HG02885 (cell line): Measurements from ENCODE around the gene SENP3.

Experiments used
- ATAC-seq: cut with Tn5 transposase; IDR thresholded peaks from one replicate; pipeline ENCODE4 v1.9.1; 2021; ENCODE audit warnings: mild to moderate bottlenecking; ENCODE audit not compliant: unreplicated experiment, poor library complexity

Gene SENP3

GRCh38 chr17:7555320-7555948 is 6.3 kb upstream of the SENP3 start:
- ATAC-seq: no peak

GRCh38 chr17:7556627-7557026 is 5.1 kb upstream of the SENP3 start:
- ATAC-seq: no peak

- ATAC-seq: no peak
These were observed 4.5 kb upstream of the SENP3 start for GRCh38 chr17:7557147-7557764.

GRCh38 chr17:7557775-7558543 is 3.8 kb upstream of the SENP3 start:
- no peak for ATAC-seq

GRCh38 chr17:7558544-7559319 is 3.0 kb upstream of the SENP3 start, which contains the start of gene TNFSF13:
Gene TNFSF13, plus strand, starts transcription at chr17:7558750. Its CDS starts 290 bp downstream, at chr17:7559040.
- ATAC-seq: no peak

- ATAC-seq: no peak
These were observed 2.2 kb upstream of the SENP3 start for GRCh38 chr17:7559320-7560171.

GRCh38 chr17:7560172-7561027 is 1.3 kb upstream of the SENP3 start:
- no peak for ATAC-seq

- peak; percentile 62 for ATAC-seq
These were observed 617 bp upstream of the SENP3 start for GRCh38 chr17:7561028-7561575.

GRCh38 chr17:7562208-7562605 is 488 bp downstream of the SENP3 start:
- peak; percentile 16 for ATAC-seq

GRCh38 chr17:7563115-7563869 is 1.6 kb downstream of the SENP3 start:
- ATAC-seq: no peak

GRCh38 chr17:7569571-7569970 is 7.9 kb downstream of the SENP3 start:
- no peak for ATAC-seq

GRCh38 chr17:7570351-7570750 is 8.6 kb downstream of the SENP3 start:
- ATAC-seq: no peak

- no peak for ATAC-seq
These were observed 10.5 kb downstream of the SENP3 start for GRCh38 chr17:7572338-7572587.

- peak; percentile 91 for ATAC-seq
These were observed 11.0 kb downstream of the SENP3 start for GRCh38 chr17:7572588-7573323.

GRCh38 chr17:7573324-7574080 is 11.8 kb downstream of the SENP3 start:
- ATAC-seq: peak; percentile 21

GRCh38 chr17:7574176-7574953 is 12.6 kb downstream of the SENP3 start:
- ATAC-seq: no peak
